ENCODE results near the gene WDFY4. TPM values are rescaled to one million over a fixed set of nuclear protein-coding genes. Genes with fewer than 3 reads are reported as not detected.

WDFY4 gene
- total and polyA plus RNA-seq, 2 of the 13 experiments (the other 11 are each of a cell fraction or from before 2014, with no cell fraction given), result not detected

DNA sequence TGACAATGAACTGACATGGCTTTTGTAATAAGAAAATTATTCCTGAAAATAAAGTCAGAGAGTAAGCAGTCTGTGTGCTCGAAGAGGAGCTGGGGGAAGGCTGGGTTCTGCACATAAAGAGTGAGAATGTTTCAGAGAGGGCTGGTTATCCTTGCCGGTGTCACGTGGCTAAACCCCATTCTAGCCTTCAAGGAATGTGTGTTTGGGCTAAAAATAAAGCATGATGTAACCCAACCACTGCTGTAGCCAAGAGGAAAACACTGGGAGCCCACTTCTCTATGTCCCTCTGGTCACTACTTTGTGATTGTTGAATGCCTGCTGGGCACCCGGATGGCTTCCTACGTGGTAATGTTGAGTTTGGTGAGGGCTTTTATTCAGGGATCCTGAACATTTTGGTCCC, 23.5 kb downstream of the WDFY4 start (continued):
- no peak for TF ChIP-seq RNF2 (conservative IDR thresholded peaks at IDR 0.05; ENCODE audit: low read depth)

DNA sequence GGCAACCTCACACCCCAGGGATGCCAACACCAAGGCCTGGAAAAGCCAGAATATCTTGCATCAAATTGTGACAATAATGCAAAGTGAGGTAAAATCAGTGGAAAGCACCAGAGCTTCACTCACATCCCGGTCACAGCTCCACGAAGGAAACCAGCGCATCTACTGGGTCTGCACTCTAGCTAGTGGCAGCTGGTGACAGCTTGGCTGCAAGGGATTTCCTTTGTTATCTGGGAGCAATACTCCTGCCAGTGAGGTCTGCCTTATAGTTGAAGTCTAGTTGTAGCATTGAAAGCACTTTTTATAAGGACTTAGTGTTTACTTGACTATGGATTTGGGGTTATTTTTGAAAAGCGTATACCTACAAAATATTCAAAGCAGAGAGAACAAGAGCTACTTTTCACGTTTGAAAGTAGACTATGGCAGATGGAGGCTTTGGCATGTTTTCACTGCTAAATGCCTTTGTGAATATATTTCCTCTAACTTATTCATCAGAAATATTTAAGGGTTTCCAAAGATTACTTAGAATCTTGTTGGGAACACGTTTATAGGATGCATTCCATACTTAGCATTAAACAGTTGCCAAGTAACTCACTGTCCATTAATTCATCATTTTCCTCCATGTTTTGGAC, 26.1 kb downstream of the WDFY4 start:
- no TSS peak for BruUV-seq (replicated peaks)
- DNase-seq (ENCODE audit: low spot score), result no peak
- Histone ChIP-seq H3K27me3 (ENCODE audit: control insufficient read depth in 1 of 2, insufficient read depth in 2 of 2, low read length in 2 of 2) (no peaks in the 10 kb centered on the region), H3K4me2 (ENCODE audit: low read depth, low read length) (no peak overlapping the region), H3K9me3 (ENCODE audit: low read length) (no peaks in the 10 kb centered on the region), H3K79me2 (ENCODE audit: insufficient read depth, low read length) (no peaks in the 10 kb centered on the region), H3K36me3 (replicated peaks in 1 of 2; ENCODE audit: control insufficient read depth in 1 of 2, insufficient read depth in 2 of 2, low read length in 2 of 2) (no peaks in the 10 kb centered on the region), H3K4me3 (replicated peaks in 1 of 3; ENCODE audit: insufficient read depth in 1 of 3, low read depth in 2 of 3, low read length in 3 of 3) (no peak overlapping the region), H3K9ac (ENCODE audit: insufficient read depth, low read depth, low read length) (no peak overlapping the region), H4K20me1 (ENCODE audit: insufficient read depth, low read length) (no peaks in the 10 kb centered on the region), H2AFZ (ENCODE audit: low read length) (no peak overlapping the region), H3K4me1 (ENCODE audit: insufficient read depth, low read length) (no peaks in the 10 kb centered on the region), H3K27ac (ENCODE audit: extremely low read length, insufficient read depth, low read length) (no peak overlapping the region)
- intact Hi-C loops (cut with micrococcal nuclease; ENCODE audit: unreplicated experiment) (loop anchor here (5.0 kb wide), 1 partner anchor 657 kb away; no protein-coding TSS in a partner anchor), in situ Hi-C loops (cut with HindIII; ENCODE audit: extremely low pct_ligation_motif_present, low pct_unique_long_range_greater_than_20kb) (no loop called here)
- 44% methylated on average over 6 of the region's 6 CpGs for WGBS (ENCODE audit: low lambda C conversion rate)
- ChIA-PET POLR2A (no interaction called here), CTCF (ENCODE audit: low intra/inter-chr PET ratio, low total read pairs) (no interaction called here)
- FAIRE-seq, result no peak
- no peak for ATAC-seq
- TF ChIP-seq ZNF468 (CRISPR knock-in tag; IDR thresholded peaks at IDR 0.05), result no peak
- no peak for TF ChIP-seq ZNF713 (CRISPR knock-in tag; IDR thresholded peaks at IDR 0.05)
- TF ChIP-seq, protein P1, sequence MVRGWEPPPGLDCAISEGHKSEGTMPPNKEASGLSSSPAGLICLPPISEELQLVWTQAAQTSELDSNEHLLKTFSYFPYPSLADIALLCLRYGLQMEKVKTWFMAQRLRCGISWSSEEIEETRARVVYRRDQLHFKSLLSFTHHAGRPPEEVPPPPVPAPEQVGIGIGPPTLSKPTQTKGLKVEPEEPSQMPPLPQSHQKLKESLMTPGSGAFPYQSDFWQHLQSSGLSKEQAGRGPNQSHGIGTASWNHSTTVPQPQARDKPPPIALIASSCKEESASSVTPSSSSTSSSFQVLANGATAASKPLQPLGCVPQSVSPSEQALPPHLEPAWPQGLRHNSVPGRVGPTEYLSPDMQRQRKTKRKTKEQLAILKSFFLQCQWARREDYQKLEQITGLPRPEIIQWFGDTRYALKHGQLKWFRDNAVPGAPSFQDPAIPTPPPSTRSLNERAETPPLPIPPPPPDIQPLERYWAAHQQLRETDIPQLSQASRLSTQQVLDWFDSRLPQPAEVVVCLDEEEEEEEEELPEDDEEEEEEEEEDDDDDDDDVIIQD (CRISPR knock-in tag; IDR thresholded peaks at IDR 0.05; ENCODE audit: low read depth), result no peak
- TF ChIP-seq MAFG (CRISPR knock-in tag; IDR thresholded peaks at IDR 0.05), result no peak
- no peak for TF ChIP-seq PHF20 (CRISPR knock-in tag; IDR thresholded peaks at IDR 0.05)
- TF ChIP-seq CREM (IDR thresholded peaks at IDR 0.05), result no peak
- TF ChIP-seq CREM (CRISPR knock-in tag; IDR thresholded peaks at IDR 0.05), result no peak
- no peak for TF ChIP-seq GTF2F1 (IDR thresholded peaks at IDR 0.05; ENCODE audit: low read length)
- no peak for TF ChIP-seq RARA (CRISPR knock-in tag; IDR thresholded peaks at IDR 0.05)

All from HepG2 (cell line).